Measurements from ENCODE around the gene DNAJC3.
"Not testable (repeated sequence)": the region's sequence is repeated elsewhere in the genome, so short reads cannot be mapped to it uniquely, and the experiment has no call there.

Gene DNAJC3

DNA sequence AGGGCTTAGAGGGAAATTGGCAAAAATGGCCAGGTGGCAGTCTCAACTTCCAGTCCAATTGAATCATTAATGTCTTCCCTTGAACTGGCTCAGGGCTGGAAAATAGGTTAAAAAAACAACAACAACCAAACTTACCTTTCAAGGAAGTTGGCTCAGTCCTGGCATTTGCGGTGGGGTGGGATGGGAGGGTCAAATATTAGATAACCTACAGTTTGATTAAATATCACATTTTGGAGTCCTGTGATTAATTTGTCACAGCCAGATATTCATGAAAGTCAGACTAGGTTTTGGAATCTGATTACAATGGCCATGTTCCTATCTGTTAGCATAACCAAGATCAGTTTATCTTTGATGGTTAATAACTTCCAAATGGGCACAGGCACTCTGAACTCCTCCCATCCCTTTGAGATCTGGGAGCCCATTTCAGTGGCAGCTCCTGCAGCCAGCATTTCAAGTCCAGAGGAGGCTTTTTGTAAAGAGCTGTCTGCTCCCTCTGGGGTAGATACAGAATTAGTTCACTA, 24.6 kb upstream of the DNAJC3 start:
- Mint-ChIP-seq H3K4me3 (no peak overlapping the region), H3K27me3 (peaks cover 2% of the 10 kb centered on the region), H3K4me1 (ENCODE audit: low read depth) (no peaks in the 10 kb centered on the region), H3K9me3 (ENCODE audit: low read depth) (no peaks in the 10 kb centered on the region), H3K36me3 (no peaks in the 10 kb centered on the region), H3K27ac (no peak overlapping the region)

DNA sequence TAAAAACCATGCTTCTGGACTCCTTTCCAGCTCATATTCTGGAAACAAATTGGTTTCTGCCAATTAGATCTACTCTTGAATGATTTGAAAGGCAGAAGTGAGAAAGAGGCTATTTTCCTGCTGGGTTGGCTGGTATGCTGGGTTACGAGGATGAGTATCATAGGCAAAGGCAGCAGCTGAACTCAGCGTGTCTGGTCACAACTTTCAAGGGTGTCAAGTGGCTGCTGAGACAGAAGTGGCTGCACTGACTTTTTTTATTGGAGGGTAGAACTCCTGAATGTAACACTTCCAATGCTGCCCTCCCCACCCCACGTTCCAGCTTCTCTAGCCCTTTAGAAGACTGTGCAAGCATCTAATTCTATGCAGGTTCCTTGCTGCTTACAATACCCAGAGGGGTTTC, 24.1 kb upstream of the DNAJC3 start:
- H3K36me3 Mint-ChIP-seq = no peaks in the 10 kb centered on the region
- H3K27ac Mint-ChIP-seq = no peak overlapping the region
- H3K4me3 Mint-ChIP-seq = no peak overlapping the region
- peaks cover 2% of the 10 kb centered on the region for H3K27me3 Mint-ChIP-seq
- H3K4me1 Mint-ChIP-seq (ENCODE audit: low read depth) = no peaks in the 10 kb centered on the region
- no peaks in the 10 kb centered on the region for H3K9me3 Mint-ChIP-seq (ENCODE audit: low read depth)

DNA sequence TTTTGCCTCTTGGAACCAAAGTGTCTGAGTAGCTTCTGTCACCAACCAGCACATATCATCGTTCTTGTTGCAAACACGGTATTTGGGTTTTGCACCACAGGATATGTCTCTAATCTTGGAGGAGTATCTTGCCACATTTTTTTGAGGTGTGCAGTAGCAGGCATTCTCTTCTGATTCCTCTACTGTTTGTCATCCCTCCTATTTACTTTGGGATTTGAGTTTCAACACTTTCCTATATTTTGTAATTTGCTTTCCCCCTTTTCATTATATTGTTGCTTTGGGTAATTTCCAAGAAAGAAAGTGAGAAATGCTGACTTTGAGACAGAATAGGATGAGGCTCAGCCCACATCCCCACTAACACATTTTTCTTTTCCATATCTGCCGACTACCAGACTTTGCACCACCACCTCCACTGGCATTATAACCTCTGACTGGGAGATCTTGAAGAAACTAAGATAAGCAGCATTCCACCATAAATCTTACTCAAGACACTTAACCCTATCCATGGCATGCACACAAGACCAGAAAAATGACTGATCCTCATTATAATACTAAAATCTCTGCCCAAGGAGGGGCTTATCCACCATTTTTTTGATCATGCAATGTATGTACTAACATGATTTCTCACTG, 20.4 kb upstream of the DNAJC3 start:
- no peaks in the 10 kb centered on the region for H3K4me1 Mint-ChIP-seq (ENCODE audit: low read depth)
- H3K4me3 Mint-ChIP-seq = no peak overlapping the region
- peaks cover 2% of the 10 kb centered on the region for H3K27me3 Mint-ChIP-seq
- no peak overlapping the region for H3K27ac Mint-ChIP-seq
- H3K36me3 Mint-ChIP-seq = peaks cover 3% of the 10 kb centered on the region
- H3K9me3 Mint-ChIP-seq (ENCODE audit: low read depth) = peaks cover 4% of the 10 kb centered on the region

DNA sequence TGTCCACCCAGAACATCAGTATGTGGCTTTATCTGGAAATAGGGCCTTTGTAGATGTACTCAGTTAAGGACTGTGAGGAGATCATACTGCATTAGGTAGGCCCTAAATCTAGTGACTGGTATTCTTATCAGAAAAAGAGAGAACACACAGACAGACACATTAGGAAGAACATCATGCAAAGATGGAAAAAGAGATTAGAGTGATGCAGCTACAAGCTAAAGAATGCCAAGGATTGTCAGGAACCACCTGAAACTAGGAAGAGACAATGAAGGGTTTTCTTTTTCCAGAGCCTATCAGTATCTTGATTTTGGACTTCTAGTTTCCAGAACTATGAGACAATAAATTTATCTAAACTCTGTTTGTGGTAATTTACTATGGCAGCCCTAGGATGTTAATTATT, 17.4 kb upstream of the DNAJC3 start:
- H3K27ac Mint-ChIP-seq = no peak overlapping the region
- H3K27me3 Mint-ChIP-seq = peaks cover 10% of the 10 kb centered on the region
- peaks cover 4% of the 10 kb centered on the region for H3K9me3 Mint-ChIP-seq (ENCODE audit: low read depth)
- H3K4me1 Mint-ChIP-seq (ENCODE audit: low read depth) = no peaks in the 10 kb centered on the region
- no peak overlapping the region for H3K4me3 Mint-ChIP-seq
- H3K36me3 Mint-ChIP-seq = peaks cover 3% of the 10 kb centered on the region

DNA sequence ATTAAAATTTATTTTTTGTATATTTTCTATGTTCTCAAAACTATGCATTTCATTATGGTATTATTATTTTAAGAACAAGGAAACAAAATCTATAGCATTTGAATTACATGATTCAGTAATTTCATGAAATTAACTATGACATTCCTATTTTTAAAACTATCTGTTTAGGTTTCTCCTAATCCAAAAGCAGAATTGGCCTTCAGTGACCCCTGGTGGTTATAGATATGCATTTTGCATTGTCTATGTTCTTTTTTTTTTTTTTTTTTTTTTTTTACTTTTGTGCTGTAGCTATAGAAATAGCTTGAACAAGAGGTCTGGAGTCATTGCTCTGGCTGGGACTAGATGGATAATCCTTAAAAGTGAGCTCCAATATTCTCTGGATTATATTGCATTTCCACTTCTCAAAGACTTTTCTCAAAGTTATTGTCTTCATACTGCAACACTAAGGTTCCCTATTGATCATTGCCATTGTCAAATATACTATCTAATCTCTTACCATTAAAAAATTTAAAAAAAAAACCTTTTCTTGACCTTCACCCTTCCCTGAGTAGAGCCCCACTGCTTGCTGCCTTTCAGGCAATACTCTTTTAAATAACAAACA, 15.9 kb upstream of the DNAJC3 start:
- no peak overlapping the region for H3K27ac Mint-ChIP-seq
- H3K36me3 Mint-ChIP-seq = peaks cover 3% of the 10 kb centered on the region
- H3K4me1 Mint-ChIP-seq (ENCODE audit: low read depth) = no peaks in the 10 kb centered on the region
- no peak overlapping the region for H3K4me3 Mint-ChIP-seq
- peaks cover 20% of the 10 kb centered on the region for H3K9me3 Mint-ChIP-seq (ENCODE audit: low read depth)
- peaks cover 10% of the 10 kb centered on the region for H3K27me3 Mint-ChIP-seq

DNA sequence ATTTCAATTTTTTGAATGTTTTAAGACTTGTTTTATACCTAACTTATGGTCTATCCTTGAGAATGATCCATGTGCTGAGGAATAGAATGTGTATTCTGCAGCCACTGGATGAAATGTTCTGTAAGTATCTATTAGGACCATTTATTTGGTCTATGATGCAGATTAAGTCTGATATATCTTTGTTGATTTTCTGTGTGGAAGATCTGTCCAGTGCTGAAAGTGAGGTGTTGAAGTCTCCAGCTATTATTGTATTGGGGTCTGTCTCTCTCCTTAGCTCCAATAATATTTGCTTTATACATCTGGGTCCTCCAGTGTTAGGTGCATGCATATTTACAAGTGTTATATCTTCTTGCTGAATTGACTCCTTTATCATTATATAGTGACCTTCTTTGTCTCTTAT, 9.7 kb upstream of the DNAJC3 start:
- Mint-ChIP-seq H3K36me3 (peaks cover 10% of the 10 kb centered on the region), H3K9me3 (ENCODE audit: low read depth) (peaks cover 46% of the 10 kb centered on the region)
- H3K27me3 Mint-ChIP-seq; H3K27ac Mint-ChIP-seq; H3K4me3 Mint-ChIP-seq; H3K4me1 Mint-ChIP-seq (ENCODE audit: low read depth): not testable (repeated sequence)

DNA sequence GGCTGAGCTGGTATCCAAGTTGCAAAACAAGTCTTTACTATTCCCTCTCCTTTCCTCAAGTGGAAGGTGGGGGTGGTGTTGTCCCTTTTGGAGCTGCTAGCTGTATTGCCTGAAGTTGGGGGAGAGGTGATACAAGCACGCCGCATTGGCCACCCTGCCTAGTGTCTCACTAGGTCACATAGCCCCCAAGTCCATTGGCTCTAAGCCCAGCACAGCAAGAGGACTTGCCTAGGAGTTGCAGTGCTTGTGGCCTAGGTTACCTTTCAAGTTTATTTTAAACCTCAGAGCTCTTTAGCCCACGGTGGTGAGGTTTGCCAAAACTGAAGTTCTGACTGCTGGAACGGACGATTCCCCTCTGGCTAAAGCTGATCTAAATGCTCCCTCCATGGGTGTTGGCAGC, 5.3 kb upstream of the DNAJC3 start:
- Mint-ChIP-seq H3K4me3 (no peak overlapping the region), H3K4me1 (ENCODE audit: low read depth) (peaks cover 26% of the 10 kb centered on the region), H3K36me3 (peaks cover 21% of the 10 kb centered on the region), H3K27ac (no peak overlapping the region), H3K9me3 (ENCODE audit: low read depth) (peaks cover 33% of the 10 kb centered on the region), H3K27me3 (no peaks in the 10 kb centered on the region)

DNA sequence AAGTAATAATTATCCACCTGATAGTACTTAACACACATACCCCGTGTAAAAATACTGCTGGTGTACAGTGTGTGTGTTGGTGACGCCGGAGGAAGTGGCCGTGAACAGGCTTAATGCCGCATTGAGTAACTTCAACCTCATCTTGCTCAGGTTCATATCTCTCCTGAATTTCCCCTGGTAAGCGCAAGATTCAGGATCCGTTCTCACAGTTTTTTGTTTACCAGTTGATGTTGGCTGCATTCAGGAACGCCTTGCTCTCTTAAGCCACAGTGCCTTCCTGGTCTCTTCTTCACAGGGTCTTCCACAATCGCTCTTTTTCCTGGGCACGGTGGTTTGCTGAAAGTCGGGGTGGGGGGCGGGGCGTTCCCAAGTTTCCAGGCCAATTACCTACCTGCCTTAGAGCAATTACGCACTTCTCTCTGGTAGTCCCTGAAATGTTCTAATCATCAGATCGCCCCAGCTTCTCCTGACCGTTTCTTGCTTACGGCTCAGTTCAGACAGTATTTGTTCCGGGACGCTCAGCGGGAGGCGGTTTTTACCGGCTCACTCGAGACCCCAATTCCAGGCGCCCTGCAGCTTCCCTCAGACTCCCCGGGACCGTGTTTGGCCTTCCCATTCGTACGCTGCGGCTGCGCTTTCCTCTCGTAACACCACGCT, 706 bp upstream of the DNAJC3 start:
- H3K27me3 Mint-ChIP-seq = no peaks in the 10 kb centered on the region
- H3K36me3 Mint-ChIP-seq = peaks cover 17% of the 10 kb centered on the region
- peaks cover 58% of the 10 kb centered on the region for H3K4me1 Mint-ChIP-seq (ENCODE audit: low read depth)
- H3K27ac Mint-ChIP-seq = peak overlapping the region; percentile 91
- peaks cover 12% of the 10 kb centered on the region for H3K9me3 Mint-ChIP-seq (ENCODE audit: low read depth)
- peak overlapping the region; percentile 94 for H3K4me3 Mint-ChIP-seq

DNA sequence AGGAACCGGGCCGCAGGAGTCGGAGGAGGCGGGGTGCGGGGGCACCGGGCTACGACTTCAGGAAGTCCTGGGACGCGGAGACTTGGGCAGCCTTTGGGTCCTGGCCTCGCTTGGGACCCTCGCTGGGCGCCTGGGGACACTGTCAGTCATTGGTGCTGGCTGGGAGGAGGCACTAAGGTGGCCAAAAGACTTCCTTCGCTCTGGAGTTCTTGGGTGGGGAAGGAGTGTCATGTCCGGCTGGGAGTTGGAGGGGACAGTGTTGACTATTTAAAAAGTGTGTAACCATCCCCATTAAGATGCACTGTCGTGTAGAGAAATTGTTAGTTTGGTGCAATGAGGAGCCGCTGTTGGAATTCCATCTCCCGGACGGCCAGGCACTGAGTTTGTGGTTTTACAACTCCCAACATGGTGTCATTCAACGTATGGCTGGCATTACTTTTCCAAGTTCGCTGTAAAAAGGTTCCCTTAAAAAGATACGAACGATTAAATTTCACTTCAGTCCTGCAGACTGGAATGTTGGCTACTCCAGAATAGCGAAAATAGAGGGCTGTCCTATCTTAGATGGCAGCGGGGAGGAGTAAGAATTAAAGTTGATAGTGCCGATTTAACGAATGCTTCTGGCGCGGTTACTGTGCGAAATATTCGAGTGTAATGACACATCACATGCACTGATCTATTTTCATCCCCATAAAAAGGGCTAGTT, 776 bp downstream of the DNAJC3 start:
- Mint-ChIP-seq H3K4me3 (peak overlapping the region; percentile 94), H3K9me3 (ENCODE audit: low read depth) (peaks cover 8% of the 10 kb centered on the region), H3K36me3 (peaks cover 17% of the 10 kb centered on the region), H3K27me3 (no peaks in the 10 kb centered on the region), H3K4me1 (ENCODE audit: low read depth) (peaks cover 71% of the 10 kb centered on the region), H3K27ac (peak overlapping the region; percentile 76)

DNA sequence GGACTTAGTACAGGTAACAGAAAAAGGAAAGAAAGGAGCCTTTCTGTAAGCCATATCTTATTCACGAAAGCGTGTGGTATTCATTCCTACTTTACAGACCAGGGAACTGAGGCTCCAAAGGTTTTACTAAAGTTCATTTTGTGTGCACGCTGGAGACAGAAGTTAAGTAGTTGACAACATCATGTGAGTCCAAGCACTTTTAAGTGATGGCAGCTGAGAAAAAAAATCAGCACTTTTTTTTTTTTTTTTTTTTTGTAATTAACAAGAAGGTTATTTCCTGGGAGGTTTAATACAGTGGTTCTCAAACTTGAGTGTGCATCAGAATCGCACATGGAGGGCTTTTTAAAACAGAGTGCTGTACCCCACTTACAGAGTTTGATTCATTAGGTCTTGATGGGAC, 2.0 kb downstream of the DNAJC3 start:
- Mint-ChIP-seq H3K27me3 (no peaks in the 10 kb centered on the region), H3K9me3 (ENCODE audit: low read depth) (peaks cover under 1% of the 10 kb centered on the region), H3K36me3 (peaks cover 13% of the 10 kb centered on the region), H3K4me3 (peak overlapping the region; percentile 94), H3K27ac (peak overlapping the region; percentile 51), H3K4me1 (ENCODE audit: low read depth) (peaks cover 72% of the 10 kb centered on the region)

DNA sequence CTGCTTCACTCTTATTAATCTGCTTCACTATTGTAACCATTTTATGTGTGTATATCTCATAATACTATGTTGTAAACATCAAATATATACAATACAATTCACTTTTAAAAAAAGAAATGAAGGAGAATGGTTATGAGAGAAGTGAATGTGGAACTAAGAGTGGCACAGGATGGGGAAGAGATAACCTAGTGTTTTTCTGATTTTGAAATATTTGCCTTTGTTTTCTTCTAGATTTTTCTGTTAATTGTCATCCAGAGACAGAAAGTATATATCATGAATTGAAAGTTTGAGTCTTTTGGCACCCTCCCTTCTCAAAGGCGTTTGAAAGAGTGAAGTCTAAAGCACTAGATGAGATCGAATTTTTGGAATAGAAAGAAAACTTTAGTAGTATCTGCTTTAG, 2.8 kb downstream of the DNAJC3 start:
- Mint-ChIP-seq H3K4me3 (peak overlapping the region; percentile 27), H3K27me3 (no peaks in the 10 kb centered on the region), H3K4me1 (ENCODE audit: low read depth) (peaks cover 74% of the 10 kb centered on the region), H3K36me3 (peaks cover 14% of the 10 kb centered on the region), H3K9me3 (ENCODE audit: low read depth) (no peaks in the 10 kb centered on the region), H3K27ac (no peak overlapping the region)

DNA sequence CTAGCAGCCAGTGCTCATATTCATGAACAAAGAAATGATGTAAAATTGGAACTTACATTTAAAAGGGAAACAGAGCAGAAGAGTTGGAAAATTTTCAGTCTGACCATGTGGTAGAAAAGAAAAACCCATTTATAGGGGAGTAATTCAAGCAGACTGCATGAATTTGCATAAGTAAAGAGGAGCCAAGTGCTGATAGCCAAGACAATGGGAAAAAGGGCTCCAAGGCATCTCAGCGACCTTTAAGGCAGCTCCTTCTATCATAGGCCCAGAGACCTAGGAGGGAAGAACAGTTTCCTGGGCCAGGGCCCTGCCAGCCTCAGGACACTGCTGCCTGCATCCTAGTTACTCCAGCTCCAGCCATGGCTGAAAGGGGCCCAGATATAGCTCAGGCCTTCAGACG, 7.5 kb downstream of the DNAJC3 start:
- H3K27me3 Mint-ChIP-seq = no peaks in the 10 kb centered on the region
- H3K4me1 Mint-ChIP-seq (ENCODE audit: low read depth) = peaks cover 79% of the 10 kb centered on the region
- H3K9me3 Mint-ChIP-seq (ENCODE audit: low read depth) = peaks cover 16% of the 10 kb centered on the region
- peak overlapping the region; percentile 3 for H3K4me3 Mint-ChIP-seq
- peaks cover 27% of the 10 kb centered on the region for H3K36me3 Mint-ChIP-seq
- no peak overlapping the region for H3K27ac Mint-ChIP-seq

DNA sequence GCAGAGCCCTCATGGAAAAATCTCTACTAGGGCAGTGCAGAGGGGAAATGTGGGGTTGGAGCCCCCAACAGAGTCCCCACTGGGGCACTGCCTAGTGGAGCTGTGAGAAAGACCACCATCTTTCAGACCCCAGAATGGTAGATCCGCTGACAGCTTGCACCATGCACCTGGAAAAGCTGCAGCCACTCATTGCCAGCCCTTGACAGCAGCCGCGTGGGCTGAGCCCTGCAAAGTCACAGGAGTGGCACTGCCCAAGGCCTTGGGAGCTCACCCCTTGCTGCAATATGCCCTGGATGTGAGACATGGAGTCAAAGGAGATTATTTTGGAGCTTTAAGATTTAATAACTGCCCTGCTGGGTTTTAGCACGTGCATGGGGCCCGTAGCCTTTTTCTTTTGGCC, 8.0 kb downstream of the DNAJC3 start:
- peaks cover 31% of the 10 kb centered on the region for H3K36me3 Mint-ChIP-seq
- peaks cover 78% of the 10 kb centered on the region for H3K4me1 Mint-ChIP-seq (ENCODE audit: low read depth)
- not testable (repeated sequence) for H3K27ac Mint-ChIP-seq, H3K4me3 Mint-ChIP-seq, H3K27me3 Mint-ChIP-seq
- peaks cover 16% of the 10 kb centered on the region for H3K9me3 Mint-ChIP-seq (ENCODE audit: low read depth)

DNA sequence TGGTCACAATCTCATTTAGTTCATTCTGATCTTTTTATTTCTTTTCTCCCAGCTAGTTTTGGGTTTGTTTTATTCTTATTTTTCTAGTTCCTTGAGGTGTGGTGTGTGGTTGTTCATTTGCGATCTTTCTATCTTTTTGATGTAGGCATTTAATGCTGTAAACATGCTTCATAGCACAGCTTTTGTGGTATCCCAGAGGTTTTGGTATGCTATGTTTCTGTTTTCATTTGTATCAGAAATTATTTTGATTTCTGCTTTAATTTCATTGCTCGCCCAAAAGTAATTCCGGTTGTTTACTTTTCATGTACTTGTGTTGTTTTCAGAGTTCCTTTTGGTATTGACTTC, 12.6 kb downstream of the DNAJC3 start:
- peak overlapping the region; percentile 21 for H3K4me3 Mint-ChIP-seq

DNA sequence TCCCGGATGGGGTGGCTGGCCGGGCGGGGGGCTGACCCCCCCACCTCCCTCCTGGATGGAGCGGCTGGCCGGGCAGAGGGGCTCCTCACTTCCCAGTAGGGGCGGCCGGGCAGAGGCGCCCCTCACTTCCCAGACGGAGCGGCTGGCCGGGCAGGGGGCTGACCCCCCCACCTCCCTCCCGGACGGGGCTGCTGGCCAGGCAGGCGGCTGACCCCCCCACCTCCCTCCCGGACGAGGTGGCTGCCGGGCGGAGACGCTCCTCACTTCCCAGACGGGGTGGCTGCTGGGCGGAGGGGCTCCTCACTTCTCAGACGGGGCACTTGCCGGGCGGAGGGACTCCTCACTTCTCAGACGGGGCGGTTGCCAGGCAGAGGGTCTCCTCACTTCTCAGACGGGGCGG, 14.0 kb downstream of the DNAJC3 start:
- H3K27ac Mint-ChIP-seq; H3K4me3 Mint-ChIP-seq; H3K9me3 Mint-ChIP-seq (ENCODE audit: low read depth); H3K27me3 Mint-ChIP-seq: not testable (repeated sequence)
- H3K36me3 Mint-ChIP-seq = peaks cover 18% of the 10 kb centered on the region
- peaks cover 35% of the 10 kb centered on the region for H3K4me1 Mint-ChIP-seq (ENCODE audit: low read depth)

More for the DNA sequence above, 12.6 kb downstream of the DNAJC3 start:
- peaks cover 22% of the 10 kb centered on the region for H3K36me3 Mint-ChIP-seq
- peaks cover 16% of the 10 kb centered on the region for H3K9me3 Mint-ChIP-seq (ENCODE audit: low read depth)
- H3K27me3 Mint-ChIP-seq = no peaks in the 10 kb centered on the region
- H3K27ac Mint-ChIP-seq = peak overlapping the region; percentile 55
- peaks cover 46% of the 10 kb centered on the region for H3K4me1 Mint-ChIP-seq (ENCODE audit: low read depth)

Data from activated naive CD8-positive, alpha-beta T cell (primary cell).